Neural cell (in vitro differentiated cells): Measurements from ENCODE around the gene VPS13D. TPM values are rescaled to one million over a fixed set of nuclear protein-coding genes. Genes with fewer than 3 reads are reported as not detected.

Source experiments
- H2AFZ ChIP-seq: fragments of 200-600, 300-800 bp; sonication (generic), shearing (Covaris generic); 2 replicates; pipeline ENCODE4 v1.6.0; 2014; ENCODE audit warnings: low read depth, mild to moderate bottlenecking, antibody characterized with exemption, low read length, moderate library complexity
- H3F3A ChIP-seq: fragments of 200-600 bp; shearing (Covaris generic); 2 replicates; pipeline ENCODE4 v1.6.1; 2016; ENCODE audit warnings: mild to moderate bottlenecking, moderate library complexity, mixed read lengths, antibody characterized with exemption, low read length; ENCODE audit not compliant: insufficient read depth, poor library complexity, severe bottlenecking
- H3K27ac ChIP-seq: fragments of 200-600, 300-800 bp; sonication (generic), shearing (Covaris generic); 2 replicates; pipeline ENCODE4 v1.5.1; 2014; ENCODE audit warnings: mild to moderate bottlenecking, low read length, moderate library complexity
- H3K27me3 ChIP-seq: fragments of 300-800, 200-600 bp; sonication (generic), shearing (Covaris generic); 2 replicates; pipeline ENCODE4 v1.6.0; 2014; ENCODE audit warnings: mild to moderate bottlenecking, low read depth, low read length, moderate library complexity; ENCODE audit not compliant: insufficient read depth
- H3K36me3 ChIP-seq: fragments of 300-800, 200-600 bp; sonication (generic), shearing (Covaris generic); 2 replicates; pipeline ENCODE4 v1.5.1; 2014; ENCODE audit warnings: mild to moderate bottlenecking, antibody characterized with exemption, low read length, moderate library complexity; ENCODE audit not compliant: insufficient read depth
- H3K4me2 ChIP-seq: fragments of 300-800, 200-600 bp; sonication (generic), shearing (Covaris generic); 2 replicates; pipeline ENCODE4 v1.6.0; 2014; ENCODE audit warnings: mild to moderate bottlenecking, low read length
- H3K4me3 ChIP-seq: fragments of 300-800, 200-600 bp; sonication (generic), shearing (Covaris generic); 2 replicates; pipeline ENCODE4 v1.5.1; 2014; ENCODE audit warnings: mild to moderate bottlenecking, low read length, moderate library complexity
- H3K79me2 ChIP-seq: fragments of 200-600 bp; shearing (Covaris generic); replicated peaks from 2 replicates; pipeline ENCODE4 v1.6.0; 2014; ENCODE audit warnings: mild to moderate bottlenecking, low read length, moderate library complexity; ENCODE audit not compliant: insufficient read depth
- H3K9ac ChIP-seq: fragments of 300-800, 200-600 bp; sonication (generic), shearing (Covaris generic); 2 replicates; pipeline ENCODE4 v1.6.1; 2016; ENCODE audit warnings: mild to moderate bottlenecking, low read length, mixed read lengths
- H3K9me2 ChIP-seq: fragments of 200-600 bp; shearing (Covaris generic); 2 replicates; pipeline ENCODE4 v1.6.1; 2016; ENCODE audit warnings: mild to moderate bottlenecking, low read length, mixed read lengths; ENCODE audit not compliant: insufficient read depth
- H3K9me3 ChIP-seq: fragments of 200-600, 300-800 bp; sonication (generic), shearing (Covaris generic); 2 replicates; pipeline ENCODE4 v1.6.1; 2016; ENCODE audit warnings: mild to moderate bottlenecking, mixed run types, low read length, moderate library complexity, mixed read lengths
- H4K20me1 ChIP-seq: fragments of 200-600 bp; shearing (Covaris generic); 2 replicates; pipeline ENCODE4 v1.6.1; 2016; ENCODE audit warnings: mild to moderate bottlenecking, mixed run types; ENCODE audit not compliant: insufficient read depth
- CTCF ChIP-seq: fragments of 450-650 bp; IDR thresholded peaks from 2 replicates; pipeline ENCODE4 v1.5.1; 2014; ENCODE audit warnings: antibody characterized with exemption, mild to moderate bottlenecking, moderate library complexity; ENCODE audit not compliant: poor library complexity, severe bottlenecking
- EP300 ChIP-seq: fragments of 450-650 bp; conservative IDR thresholded peaks from 2 replicates; pipeline ENCODE4 v1.6.1; 2014; ENCODE audit warnings: antibody characterized with exemption, mild to moderate bottlenecking, moderate library complexity; ENCODE audit not compliant: poor library complexity, severe bottlenecking
- EZH2 ChIP-seq: fragments of 200-600, 300-800 bp; shearing (Covaris generic), sonication (generic); IDR thresholded peaks from 2 replicates; pipeline ENCODE4 v1.6.1; 2014; ENCODE audit warnings: antibody characterized with exemption, low read length, borderline replicate concordance, mild to moderate bottlenecking; ENCODE audit not compliant: insufficient read depth, poor library complexity, severe bottlenecking
- MXI1 ChIP-seq: fragments of 450-650 bp; conservative IDR thresholded peaks from 2 replicates; pipeline ENCODE4 v1.6.1; 2014; ENCODE audit warnings: antibody characterized with exemption, mild to moderate bottlenecking; ENCODE audit not compliant: poor library complexity, severe bottlenecking
- POLR2AphosphoS5 ChIP-seq: IDR thresholded peaks from 2 replicates; pipeline ENCODE4 v1.6.1; 2012
- RAD21 ChIP-seq: fragments of 450-650 bp; conservative IDR thresholded peaks from 2 replicates; pipeline ENCODE4 v1.6.1; 2014; ENCODE audit warnings: antibody characterized with exemption, mild to moderate bottlenecking, moderate library complexity
- REST ChIP-seq: IDR thresholded peaks from 2 replicates; pipeline ENCODE4 v1.6.1; 2012; ENCODE audit warnings: borderline replicate concordance
- SMC3 ChIP-seq: fragments of 450-650 bp; conservative IDR thresholded peaks from 2 replicates; pipeline ENCODE4 v1.6.1; 2014; ENCODE audit warnings: antibody characterized with exemption, mild to moderate bottlenecking, moderate library complexity; ENCODE audit not compliant: poor library complexity
- TAF1 ChIP-seq: IDR thresholded peaks from 2 replicates; pipeline ENCODE4 v1.6.1; 2012; ENCODE audit warnings: low read depth
- polyA plus RNA-seq: library from polyadenylated mRNA; depleted of rRNA; stranded (reverse); fragments of >200 nt; gene quantifications from 2 replicates; pipeline ENCODE4 v1.2.3, GENCODE V29; 2014

Gene VPS13D
- polyA plus RNA-seq, 1 donor from 2014 or later = 24.5 TPM

DNA sequence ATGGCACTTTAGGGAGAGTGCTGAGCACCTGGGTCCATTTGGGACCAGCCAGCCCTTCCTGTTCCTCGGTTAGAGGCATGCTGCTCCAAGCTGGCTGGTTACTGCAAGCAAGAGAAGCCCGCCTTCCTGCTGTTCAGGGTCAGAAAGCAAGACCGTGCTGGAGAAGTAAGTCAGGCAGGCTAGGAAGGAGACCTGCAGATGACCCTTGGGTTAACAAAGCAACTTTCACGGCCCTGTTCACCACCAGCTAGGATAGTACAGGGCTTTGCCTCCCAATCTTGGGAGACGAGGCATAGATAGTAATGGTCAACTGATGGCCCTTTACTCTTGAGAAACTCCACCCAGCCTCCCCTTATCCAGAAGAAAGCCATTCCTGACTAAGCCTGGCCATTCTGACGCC lies 252.1 kb downstream of the VPS13D start:
- Histone ChIP-seq H3K79me2 (no peaks in the 10 kb centered on the region), H2AFZ (no peak overlapping the region), H3K27me3 (no peaks in the 10 kb centered on the region), H3K4me2 (no peak overlapping the region), H3K9me2 (no peaks in the 10 kb centered on the region), H3F3A (no peaks in the 10 kb centered on the region), H3K27ac (no peak overlapping the region), H4K20me1 (no peaks in the 10 kb centered on the region), H3K4me3 (no peak overlapping the region), H3K9me3 (no peaks in the 10 kb centered on the region), H3K9ac (no peak overlapping the region), H3K36me3 (no peaks in the 10 kb centered on the region)
- TF ChIP-seq CTCF = no peak

DNA sequence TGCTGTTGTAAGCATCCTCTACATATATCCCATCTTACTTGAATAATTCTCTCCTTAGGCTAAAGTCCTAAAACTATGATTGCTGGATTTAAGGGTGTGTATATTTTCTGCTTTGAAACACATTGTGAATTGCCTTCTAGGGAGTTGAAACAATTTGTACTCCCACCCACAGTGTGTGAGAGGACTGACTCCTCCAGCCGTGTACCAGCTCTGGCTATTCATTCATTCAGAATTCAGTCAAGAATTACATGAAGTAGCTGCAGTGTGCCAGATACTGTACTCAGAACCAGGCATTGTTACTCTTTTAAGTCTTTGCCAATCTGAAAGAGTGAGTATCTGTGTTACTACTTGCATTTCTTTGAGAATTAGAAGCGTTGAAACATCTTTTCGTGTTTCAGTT lies 253.2 kb downstream of the VPS13D start:
- H3K79me2 ChIP-seq = no peaks in the 10 kb centered on the region
- no peaks in the 10 kb centered on the region for H3K9me2 ChIP-seq
- H4K20me1 ChIP-seq = no peaks in the 10 kb centered on the region
- no peak overlapping the region for H3K9ac ChIP-seq
- no peaks in the 10 kb centered on the region for H3F3A ChIP-seq
- no peak for TF ChIP-seq EZH2
- no peak overlapping the region for H3K27ac ChIP-seq
- H2AFZ ChIP-seq = no peak overlapping the region
- H3K4me2 ChIP-seq = no peak overlapping the region
- no peak overlapping the region for H3K4me3 ChIP-seq
- H3K36me3 ChIP-seq = no peaks in the 10 kb centered on the region
- H3K9me3 ChIP-seq = no peaks in the 10 kb centered on the region
- H3K27me3 ChIP-seq = no peaks in the 10 kb centered on the region

DNA sequence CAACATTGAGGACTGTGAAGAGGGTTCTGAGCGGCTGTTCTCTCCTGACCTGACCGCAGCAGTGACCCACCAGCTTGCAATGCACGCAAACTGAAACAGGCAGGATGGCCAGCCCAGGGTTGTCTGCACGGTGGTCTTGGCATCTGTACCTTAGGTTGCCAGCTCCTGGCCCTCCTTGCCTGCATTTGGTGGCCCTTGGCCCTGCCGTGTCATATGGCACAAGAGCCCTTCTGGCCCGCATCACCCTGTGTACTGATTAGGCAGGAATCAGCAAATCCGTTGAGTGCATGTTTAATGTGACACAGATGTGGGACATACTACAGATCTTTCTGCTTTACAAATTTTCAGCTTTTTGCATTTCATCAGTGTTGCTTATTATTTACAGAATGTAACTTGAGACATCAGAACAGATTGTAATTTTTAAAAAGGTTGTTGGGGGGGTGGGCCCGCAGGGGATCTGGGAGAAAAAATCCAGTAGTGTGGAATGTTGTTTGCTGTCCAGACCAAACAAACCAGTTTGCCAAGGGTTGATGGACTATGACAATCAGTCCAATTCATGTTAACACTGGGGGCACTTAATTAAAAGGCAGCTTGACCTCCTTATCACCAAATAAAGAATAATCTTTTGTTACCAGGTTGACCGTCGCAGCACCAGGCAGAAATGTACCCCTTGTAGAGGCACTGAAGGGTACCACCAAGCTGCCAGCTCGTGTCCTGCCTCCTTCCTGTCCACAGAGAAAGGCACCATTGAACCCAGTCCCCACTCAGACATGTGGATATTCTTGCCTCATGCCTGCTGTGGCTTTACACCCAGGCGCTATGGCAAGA lies 255.6 kb downstream of the VPS13D start:
- H3K27me3 ChIP-seq = no peaks in the 10 kb centered on the region
- H3K79me2 ChIP-seq = no peaks in the 10 kb centered on the region
- H2AFZ ChIP-seq = no peak overlapping the region
- H3K27ac ChIP-seq = no peak overlapping the region
- H3K4me3 ChIP-seq = no peak overlapping the region
- no peak overlapping the region for H3K4me2 ChIP-seq
- no peak overlapping the region for H3K9ac ChIP-seq
- H3K9me2 ChIP-seq = no peaks in the 10 kb centered on the region
- TF ChIP-seq SMC3 (no peak), TAF1 (no peak), MXI1 (no peak), CTCF (no peak), REST (no peak), EZH2 (no peak), POLR2AphosphoS5 (no peak), EP300 (no peak), RAD21 (no peak)
- H3K9me3 ChIP-seq = no peaks in the 10 kb centered on the region
- no peaks in the 10 kb centered on the region for H3F3A ChIP-seq
- no peaks in the 10 kb centered on the region for H3K36me3 ChIP-seq
- no peaks in the 10 kb centered on the region for H4K20me1 ChIP-seq
